NCI-H146 treated with DMSO at 0.1 percent for 48 hours (cell line): Measurements from ENCODE around the gene CBLIF.
"Not testable (repeated sequence)": the region's sequence is repeated elsewhere in the genome, so short reads cannot be mapped to it uniquely, and the experiment has no call there.

Experiments used
- DNase-seq: peaks from one replicate; lab custom pipeline; 2025; ENCODE audit not compliant: unreplicated experiment; lab: John Stamatoyannopoulos, UW

CBLIF gene

DNA sequence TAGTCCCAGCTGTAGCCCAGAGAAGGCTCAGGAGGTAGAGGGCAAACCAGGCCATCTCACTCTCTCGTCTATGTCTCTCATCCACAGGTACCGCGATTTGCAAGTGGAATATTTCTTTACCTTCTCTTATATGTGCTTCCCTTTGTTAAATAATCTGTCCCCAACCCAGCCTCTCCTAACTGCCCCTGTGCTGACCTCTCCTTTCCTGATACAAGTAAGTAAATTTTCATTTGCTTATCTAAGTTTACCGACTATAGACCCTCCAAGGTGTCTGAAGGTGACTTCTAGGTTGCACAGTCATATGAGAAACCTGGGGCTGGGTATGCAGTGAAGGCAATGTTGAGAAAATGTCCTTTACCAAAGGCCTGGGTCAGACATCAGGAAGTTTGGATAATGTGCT lies at the start of gene CBLIF:
Gene CBLIF (minus strand): TSS at position 101 of the 400 bp plus-strand sequence. CDS start 46 bp downstream, at position 55.
- DNase-seq = no peak

DNA sequence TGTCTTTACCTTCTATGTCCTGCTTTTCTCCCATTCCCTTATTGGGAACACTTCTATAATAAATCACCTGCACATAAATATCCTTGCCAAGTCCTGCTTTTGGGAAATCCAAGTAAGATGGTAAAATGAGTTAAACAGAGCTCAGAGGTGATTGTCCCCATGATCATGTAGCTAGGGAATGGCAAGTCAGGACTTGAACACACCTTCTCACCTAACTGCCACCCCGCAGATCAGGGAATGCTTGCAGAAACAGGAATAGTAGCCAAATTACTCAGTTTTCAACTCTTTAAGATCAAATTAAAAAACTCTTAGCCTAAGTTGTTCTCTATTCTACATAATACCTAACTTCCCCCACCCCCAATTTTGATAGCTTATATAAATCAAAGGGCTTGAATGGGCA lies 49.3 kb upstream of the CBLIF start:
- DNase-seq = no peak

DNA sequence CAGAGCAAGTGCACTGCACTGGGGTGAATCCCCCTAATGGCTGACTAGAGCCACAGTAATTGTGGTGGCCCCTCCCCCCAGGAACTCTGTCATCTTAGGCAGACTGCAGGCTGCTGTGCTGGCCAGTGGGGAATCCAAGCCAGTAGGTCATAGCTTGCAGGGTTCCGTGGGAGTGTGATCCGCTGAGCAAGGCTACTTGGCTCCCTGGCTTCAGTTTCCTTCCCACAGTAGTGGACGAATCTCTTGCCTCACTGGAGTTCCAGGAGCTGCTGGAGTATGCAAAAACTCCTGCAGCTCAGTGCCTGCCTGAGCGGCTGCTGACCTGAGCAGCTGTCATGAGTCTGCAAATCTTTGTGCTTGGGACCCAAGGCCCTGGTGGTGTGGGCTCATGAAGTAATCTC lies 46.5 kb upstream of the CBLIF start:
- DNase-seq = no peak

DNA sequence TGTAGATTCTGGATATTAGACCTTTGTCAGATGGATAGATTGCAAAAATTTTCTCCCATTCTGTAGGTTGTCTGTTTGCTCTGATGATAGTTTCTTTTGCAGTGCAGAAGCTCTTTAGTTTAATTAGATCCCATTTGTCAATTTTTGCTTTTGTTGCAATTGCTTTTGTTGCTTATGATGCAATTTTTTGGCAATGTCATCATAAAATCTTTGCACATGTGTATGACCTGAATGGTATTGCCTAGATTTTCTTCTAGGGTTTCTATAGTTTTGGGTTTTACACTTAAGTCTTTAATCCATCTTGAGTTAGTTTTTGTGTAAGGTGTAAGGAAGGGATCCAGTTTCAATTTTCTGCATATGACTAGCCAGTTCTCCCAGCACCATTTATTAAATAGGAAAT lies 41.9 kb upstream of the CBLIF start:
- not testable (repeated sequence) for DNase-seq

DNA sequence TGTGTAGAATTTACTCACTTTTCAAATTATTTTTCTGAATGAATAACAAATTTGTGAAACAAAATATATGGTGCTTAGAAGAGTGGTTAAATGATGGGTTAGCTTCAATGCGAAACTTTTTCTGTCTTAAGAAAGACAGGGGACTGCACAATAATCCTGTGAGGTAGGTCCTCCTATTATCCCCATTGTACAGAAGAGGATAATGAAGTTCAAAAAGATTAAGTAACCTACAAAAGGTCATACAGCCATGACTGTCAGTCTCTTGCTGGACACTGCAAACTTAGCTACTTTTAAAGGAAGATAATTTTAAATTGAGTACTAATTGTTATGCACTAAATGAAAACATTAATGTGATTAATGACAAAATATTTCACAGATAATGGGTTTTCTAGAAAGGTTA lies 38.3 kb upstream of the CBLIF start:
- DNase-seq = no peak

DNA sequence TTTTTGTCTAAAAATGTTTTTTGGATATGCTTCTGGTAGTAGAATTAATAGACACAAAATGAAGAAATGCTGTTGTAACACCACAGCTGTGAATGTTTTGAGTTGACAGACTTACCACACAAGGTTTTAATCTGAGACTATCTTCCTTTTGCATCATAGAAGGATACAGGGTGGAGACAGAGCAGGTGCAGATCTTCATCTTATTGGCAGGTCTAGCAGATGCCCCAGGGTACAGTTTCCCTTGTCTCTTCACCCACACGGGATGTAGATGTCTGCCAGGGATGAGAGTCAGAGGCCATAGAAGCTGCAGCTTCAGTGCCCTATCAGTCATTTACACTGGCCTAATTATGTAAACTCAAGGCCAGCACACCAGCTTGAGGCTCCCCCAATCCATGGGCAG lies 34.3 kb upstream of the CBLIF start:
- no peak for DNase-seq

DNA sequence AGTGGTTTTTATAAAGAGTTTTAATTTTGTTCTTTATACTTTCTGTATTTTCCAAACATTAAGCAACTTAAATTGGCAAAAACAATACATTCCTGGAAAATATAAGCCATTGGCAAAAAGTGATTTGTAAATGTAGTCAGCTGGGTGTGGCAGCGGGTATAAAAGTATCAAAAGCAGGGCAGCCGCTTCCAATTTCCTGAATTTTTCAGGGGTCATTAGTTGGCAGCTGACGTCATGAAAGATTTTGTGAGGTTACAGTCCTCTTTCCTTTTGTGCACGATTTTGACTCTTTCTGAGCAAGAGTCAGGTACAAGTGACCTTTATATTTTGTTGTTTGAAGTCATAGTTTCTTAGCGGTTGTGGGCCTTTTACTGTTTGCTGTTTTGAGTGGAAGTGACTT lies 33.3 kb upstream of the CBLIF start, which contains the start of gene OOSP3:
Gene OOSP3 (plus strand): TSS at position 208 of the 400 bp plus-strand sequence. CDS start 27 bp downstream, at position 235.
- DNase-seq = no peak

DNA sequence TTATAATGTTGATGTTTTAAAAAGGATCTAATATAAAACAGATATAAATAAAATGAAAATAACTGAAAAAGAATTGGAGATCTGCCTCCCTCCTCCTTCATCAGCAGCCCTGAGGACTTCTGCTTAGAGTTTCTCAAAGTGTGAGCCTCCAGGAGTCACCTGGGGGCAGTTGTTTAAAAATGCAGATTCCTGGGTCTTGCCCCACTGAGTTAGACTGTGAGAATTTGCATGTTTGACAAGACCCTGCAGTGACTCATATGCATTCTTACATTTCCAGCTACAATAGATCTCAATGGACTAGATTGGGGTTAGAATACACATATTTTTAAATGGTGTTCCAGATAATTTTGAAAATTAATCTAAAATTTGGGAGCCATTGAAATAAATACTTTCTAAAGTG lies 32.5 kb upstream of the CBLIF start:
- no peak for DNase-seq

DNA sequence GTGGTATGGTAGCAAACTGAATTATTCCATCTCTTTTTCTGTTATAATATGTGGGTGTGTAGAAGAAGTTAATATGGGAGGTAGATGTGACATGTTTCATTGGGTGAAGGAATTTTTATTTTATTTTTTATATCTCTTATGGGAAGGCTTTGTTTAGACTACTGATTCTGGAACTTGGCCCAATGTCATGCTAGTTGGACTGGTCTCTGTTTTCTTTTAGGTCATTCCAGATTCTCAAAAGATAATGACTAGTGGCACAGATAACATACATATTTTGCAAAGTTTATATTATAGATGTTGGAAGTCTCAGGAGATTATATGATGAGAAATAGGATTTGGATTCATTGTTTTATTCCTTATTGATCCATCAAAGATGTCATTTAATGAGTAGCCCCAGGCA lies 32.0 kb upstream of the CBLIF start:
- DNase-seq = no peak

DNA sequence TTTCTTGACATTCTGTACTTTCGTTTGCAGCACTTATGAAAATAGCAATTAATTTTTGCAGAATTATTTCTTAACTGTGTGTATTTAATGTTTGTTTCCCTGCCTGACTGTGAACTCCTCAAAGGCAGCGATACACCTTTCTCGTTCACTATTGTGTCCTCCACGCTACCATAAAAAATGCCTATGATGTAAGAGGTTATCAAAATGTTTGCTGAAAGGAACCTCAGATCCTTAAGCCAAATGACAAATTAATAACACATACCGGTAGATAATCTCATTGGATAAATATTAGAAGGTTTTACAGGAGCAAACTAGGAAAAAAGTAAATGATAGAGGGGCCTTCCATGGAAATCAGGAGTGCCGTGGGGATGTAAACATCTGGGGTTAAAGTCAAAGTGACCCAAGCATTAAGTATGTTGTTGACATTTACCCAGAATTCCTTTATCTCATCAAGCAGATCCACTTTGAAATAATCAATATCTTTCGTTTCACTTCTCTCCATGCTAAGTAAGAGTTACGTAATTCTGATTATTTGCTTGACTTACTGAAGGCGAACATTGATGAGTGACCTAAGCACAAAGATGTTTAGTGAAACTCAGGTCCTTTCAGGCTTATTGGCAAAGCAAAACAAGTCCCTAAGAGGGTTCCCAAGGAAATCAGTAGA lies 30.7 kb upstream of the CBLIF start:
- DNase-seq = no peak

DNA sequence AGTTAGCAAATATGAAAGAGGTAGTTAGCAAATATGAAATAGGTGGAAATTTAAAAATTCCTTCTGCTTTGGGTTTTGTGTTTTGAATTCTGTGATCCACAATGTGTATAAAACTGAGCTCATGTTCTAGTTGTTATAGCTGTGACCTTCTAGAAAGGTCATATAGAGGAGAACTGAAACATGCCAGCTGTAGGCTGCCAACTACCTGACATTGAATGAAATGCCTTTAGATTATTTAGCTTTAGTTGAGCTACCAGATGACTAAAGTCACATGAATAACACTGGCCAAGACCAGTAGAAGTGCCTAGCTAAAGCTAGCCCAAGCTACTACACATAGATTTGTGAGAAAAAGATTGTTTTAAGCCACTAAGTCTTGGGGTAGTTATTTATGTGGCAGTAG lies 26.8 kb upstream of the CBLIF start:
- DNase-seq = no peak

DNA sequence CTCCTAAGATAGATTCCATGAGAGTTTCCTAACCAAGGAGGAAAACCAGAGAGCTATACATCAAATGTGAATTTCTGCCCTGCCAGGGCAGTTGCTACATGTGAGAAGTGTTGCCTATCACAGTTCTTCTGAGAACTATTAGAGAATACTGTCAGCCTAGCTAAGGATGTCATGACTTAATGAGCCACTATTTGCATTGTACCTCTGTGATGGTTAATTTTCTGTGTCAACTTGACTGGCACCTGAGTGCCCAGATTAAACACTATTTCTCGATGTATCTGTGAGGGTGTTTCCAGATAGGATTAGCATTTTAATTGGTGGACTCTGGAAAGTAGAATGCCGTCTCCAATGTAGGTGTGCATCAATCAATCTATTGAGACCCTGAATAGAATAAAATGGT lies 22.6 kb upstream of the CBLIF start:
- no peak for DNase-seq

DNA sequence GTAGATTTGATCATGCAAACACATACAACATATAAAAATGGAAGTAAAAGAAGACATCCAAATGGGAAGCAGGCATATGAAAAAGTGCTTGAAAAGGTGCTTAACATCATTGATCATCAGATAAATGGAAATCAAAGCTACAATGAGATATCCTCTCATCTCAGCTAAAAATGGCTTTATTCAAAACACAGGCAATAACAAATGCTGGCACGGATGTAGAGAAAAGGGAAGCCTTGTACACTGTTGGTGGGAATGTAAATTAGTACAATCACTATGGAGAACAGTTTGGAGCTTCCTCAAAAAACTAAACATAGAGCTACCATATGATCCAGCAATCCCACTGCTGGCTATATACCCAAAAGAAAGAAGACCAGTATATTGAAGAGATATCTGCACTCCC lies 21.5 kb upstream of the CBLIF start:
- DNase-seq = no peak

DNA sequence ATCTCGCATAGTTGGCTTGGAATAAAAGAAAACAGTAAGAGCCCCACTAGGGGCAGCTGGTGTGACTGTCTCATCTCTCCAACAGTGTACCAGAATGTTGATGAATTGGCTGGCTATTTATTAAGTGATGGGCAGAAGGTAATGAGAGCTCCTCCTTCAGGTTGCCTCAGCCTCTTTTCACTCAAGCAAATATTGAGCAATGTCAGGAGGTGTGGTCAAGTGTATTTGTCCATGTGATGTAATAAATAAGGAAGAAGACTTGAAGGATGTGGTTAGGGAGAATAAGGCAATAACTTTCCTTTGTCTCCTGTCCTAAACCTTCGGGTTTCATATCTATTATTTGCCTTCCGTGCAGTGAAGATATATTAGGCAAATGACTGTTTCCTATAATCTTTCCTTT lies 21.1 kb upstream of the CBLIF start, which contains the start of gene TCN1:
Gene TCN1 (minus strand): TSS at position 91 of the 400 bp plus-strand sequence. CDS start 17 bp downstream, at position 74.
- DNase-seq = no peak

DNA sequence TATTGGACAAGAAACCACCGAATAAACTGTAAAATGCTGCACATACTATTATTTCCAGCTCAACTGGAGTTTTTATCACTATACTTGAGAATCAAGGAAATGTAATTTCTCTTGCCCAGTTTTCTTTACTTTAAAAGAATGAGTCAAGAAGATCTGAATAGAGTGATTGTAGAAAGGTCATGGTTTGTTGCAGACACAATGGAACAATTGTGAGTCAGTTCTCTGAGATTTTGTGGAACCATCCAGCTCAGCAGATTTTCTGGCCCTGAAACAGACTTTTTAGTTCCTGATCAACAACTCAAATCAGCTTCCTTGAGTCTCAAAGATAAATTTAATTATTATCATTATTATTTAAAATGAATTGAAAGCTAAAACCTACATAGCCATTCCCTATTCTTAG lies 19.7 kb upstream of the CBLIF start:
- DNase-seq = no peak

DNA sequence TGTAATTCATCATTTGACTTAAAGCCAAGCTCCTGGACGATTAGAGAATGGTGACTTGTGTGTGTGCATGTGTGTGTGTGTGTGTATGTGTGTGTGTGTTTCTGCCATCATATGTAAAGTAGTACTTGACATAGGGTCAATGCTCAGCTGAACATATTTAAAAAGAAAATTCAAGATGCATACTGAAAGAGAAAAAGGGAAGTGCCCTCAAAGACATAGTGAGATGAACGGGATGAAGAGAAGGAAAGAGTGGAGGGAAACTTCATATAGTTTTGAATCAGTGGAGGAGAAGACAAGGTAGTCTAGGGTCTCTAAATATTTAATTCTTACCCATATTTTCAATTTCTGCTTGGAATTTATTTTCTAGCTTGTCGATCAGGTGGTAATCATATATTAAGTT lies 17.0 kb upstream of the CBLIF start:
- no peak for DNase-seq

DNA sequence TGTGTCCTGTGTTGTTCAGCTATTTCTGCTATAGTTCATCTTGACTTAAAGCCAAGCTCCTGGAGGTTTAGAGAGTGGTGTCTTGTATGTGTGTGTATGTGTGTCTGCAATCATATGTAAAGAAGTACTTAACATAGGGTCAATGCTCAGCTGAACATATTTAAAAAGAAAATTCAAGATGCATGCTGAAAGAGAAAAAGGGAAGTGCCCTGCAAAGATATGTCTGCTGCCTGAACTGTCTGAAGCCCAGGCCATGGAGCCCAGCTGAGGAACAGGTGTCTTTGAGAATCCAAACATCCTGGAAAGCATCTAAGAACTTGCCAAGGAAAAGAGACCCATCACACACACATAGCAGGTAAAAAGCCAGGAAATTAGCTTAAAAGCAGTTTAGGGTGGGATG lies 14.4 kb upstream of the CBLIF start:
- DNase-seq = no peak

DNA sequence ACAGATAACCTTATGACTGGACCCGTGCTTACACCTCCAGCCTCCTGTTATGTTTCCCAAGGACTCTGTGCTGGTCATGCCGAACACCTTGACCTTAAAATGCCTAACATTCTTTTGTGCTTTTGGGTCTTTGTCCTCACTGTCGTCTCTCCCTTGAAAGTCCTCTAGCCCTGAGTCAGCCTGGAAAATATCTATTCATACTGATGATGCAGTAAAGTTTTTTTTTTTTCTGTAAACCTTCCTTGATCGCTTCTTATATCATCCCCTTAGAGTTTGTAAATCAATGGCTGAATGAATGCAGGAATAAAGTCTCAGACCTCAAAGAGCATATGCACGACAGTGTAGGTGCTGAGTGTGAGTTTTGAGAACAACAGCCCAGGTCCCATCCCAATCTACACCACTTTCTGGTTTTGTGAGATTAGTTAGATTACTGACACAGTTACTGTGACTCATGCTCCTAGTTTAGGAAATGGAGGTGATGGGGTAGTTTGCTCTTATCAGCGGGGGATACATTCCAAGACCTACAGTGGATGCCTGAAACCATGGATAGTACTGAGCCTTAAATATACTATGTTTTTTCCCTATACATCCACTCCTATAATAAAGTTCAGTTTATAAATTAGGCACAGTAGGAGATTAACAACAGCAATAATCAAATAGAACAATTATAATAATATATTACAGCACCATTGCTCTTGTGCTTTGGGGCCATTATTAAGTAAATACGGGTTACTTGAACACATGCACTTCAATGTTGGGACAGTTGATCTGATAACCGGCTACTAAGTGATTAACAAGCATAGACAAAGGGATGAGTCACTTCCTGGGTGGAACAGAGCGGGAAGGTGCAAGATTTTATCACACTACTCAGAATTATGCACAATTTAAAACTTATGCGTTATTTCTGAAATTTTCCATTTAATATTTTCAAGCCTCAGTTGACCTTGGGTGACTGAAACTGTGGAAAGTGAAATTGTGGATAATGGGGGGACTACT lies 12.4 kb upstream of the CBLIF start:
- no peak for DNase-seq

DNA sequence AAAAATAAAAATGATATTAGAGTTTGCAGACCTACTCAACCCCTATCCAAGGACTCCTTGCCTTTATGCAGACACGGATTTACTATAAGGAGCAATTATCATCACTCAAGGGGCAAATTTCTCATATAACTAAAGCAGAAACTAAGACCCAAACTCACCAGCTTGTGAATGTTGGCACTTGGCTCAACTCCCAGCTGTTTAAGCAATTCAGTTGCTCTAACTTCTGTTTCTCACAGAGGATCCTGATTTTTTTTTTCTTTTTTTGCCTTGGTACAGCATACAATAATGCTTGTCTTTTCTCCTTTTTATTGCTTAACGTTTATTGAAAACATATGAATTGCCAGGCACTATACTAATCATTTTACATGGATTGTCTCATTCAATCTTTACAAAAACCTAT lies 9.6 kb upstream of the CBLIF start:
- no peak for DNase-seq

DNA sequence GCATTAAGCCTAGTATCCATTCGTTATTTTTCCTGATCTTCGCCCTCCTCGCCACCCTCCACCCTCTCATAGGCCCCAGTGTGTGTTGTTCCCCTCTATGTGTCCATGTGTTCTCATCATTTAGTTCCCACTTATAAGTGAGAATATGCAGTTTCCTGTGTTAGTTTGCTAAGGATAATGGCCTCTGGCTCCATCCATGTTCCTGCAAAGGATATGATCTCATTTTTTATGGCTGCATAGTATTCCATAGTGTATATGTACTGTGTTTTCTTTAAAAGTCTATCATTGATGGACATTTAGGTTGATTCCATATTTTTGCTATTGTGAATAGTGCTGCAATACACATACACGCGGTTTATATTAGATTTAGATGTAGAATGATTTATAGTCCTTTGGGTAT lies 6.1 kb upstream of the CBLIF start:
- DNase-seq = not testable (repeated sequence)

DNA sequence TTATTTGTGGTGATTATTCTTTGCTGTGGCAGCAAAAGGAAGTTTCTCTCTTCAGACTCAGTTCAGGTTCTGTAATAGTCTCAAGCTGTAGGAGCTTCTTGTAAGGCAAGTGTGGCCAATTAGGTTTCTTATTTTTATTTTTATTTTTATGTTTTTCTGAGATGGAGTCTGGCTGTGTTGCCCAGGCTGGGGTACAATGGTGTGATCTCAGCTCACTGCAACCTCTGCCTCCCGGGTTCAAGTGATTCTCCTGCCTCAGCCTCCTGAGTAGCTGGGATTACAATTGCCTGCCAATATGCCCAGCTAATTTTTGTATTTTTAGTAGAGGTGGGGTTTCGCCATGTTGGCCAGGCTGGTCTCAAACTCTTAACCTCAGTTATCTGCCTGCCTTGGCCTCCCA lies 4.3 kb upstream of the CBLIF start:
- DNase-seq = not testable (repeated sequence)

DNA sequence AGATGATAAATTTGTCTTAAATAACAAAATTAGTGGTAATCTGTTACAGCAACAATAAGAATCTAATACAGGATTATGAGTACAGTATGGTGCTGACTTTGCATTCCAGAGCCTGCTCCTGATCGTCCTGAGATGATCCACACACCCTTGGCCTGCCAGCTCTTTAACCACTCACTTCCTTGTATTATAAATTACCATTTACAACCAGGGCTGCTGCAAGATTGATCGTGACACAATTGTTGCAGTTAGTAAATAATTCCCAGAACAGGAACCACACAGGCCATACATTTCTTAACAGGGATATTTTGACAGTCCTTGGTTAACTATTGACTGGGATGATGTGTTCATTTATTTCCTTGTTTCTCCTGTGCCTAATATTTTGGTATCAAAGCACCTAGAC lies 3.8 kb upstream of the CBLIF start:
- DNase-seq = no peak
